HG02885 (cell line): ENCODE results near the gene NELFB.

ENCODE experiments used
- ATAC-seq: cut with Tn5 transposase; IDR thresholded peaks from one replicate; pipeline ENCODE4 v1.9.1; 2021; ENCODE audit warnings: mild to moderate bottlenecking; ENCODE audit not compliant: unreplicated experiment, poor library complexity

Gene NELFB

DNA sequence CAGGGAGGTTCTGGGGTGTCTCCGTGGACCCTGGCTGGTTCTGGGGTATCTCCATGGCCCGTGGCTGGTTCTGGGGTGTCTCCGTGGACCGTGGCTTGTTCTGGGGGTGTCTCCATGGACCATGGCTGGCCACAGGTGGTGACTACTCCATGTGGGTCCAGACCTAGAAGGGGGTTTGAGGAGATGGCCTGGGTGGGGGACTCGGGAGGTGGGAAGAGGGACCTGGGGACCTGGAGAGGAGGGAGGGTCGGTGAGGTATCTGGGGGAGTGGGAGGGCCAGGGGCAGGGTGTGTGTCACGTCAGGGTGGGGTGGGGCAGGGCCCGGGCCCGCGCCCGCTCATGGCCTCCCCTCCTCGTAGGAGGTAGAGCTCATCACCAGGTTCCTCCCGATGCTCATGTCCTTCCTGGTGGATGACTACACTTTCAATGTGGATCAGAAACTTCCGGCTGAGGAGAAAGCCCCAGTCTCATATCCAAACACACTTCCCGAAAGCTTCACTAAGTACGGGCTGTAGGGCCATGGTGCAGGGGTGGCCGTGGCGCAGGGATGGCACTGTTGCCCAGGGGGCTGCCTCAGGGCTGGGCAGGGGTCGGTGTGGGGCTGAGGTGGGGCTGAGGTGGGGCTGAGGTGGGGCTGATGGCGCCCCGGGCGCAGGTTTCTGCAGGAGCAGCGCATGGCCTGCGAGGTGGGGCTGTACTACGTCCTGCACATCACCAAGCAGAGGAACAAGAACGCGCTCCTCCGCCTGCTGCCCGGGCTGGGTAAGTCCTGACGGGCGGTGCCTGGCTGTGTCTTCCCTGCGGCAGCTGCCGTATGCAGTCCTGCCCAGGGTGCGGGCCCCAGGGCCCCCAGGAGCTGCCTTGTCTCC, 11.7 kb downstream of the NELFB start:
- no peak for ATAC-seq

DNA sequence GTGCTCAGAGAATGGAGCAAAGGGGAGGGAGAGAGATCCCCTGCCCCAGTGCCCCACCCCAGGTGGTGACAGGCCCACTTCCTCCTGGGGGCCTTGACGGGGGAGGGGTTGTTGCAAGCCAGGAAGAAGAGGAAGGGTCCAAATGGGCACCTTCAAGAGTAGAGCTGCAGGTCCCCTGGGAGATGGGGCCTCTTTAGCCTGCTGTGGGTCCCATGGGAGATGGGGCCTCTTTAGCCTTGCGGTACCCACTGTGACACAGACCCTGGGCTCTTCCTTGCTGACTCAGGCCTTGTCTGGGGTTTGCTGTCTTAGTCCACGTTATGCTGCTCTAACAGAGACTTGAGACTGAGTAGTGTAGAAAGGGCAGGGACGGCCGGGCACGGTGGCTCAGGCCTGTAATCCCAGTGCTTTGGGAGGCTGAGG, 12.8 kb downstream of the NELFB start:
- ATAC-seq, result no peak

DNA sequence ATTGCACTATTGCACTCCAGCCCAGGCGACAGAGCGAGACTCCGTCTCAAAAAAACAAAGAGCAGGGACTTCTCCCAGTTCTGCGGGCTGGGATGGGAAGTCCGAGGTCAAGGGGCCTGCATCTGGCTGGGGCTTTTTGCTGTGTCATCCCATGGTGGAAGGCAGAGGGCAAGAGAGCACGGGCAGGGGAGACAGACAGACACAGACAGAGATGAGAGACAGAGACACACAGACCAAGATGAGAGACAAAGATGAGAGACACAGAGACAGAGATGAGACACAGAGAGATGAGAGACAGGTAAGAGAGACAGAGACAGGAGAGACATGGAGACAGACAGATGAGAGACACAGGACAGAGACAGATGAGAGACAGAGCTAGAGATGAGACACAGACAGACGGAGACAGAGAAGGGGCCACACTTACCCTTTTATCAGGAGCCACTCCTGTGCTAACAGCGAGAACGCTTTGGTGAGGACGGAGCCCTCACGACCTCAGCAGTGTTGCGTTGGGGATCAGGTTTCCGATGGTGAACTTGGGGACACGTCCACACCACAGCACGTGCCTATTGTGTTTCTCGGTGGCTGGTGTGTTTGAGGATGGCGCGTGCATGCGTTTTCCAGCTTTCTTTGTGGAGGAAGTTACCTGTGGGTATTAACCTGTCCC, 13.5 kb downstream of the NELFB start:
- no peak for ATAC-seq

DNA sequence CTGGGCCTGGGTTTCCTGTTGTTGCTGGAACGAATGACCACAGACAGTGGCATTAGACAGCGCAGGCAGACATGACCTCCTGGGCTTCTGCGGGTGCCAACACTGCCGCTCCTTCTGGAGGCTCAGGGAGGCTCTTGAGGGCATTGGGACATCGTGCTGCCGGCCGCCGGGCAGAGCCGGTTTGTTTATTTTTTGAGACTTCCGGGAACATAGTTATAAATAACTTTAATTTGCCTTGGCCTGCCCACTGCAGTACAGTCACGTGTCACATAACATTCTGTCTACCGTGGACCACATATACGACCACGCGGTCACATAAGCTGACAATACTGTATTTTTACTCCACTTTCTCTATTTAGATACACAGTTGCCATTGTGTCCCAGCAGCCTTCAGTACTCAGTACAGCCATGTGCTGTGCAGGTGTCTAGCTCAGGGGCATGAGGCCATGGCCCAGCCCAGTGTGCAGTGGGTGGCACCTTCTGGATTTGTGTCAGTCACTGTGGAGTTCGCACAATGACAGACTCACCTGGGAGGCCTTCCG, 14.2 kb downstream of the NELFB start:
- ATAC-seq, result no peak

- ATAC-seq, result no peak
Observed at GRCh38 chr9:137270929-137271695, 16.0 kb downstream of the NELFB start.

- no peak for ATAC-seq
Observed at GRCh38 chr9:137271696-137272076, 16.6 kb downstream of the NELFB start.

DNA sequence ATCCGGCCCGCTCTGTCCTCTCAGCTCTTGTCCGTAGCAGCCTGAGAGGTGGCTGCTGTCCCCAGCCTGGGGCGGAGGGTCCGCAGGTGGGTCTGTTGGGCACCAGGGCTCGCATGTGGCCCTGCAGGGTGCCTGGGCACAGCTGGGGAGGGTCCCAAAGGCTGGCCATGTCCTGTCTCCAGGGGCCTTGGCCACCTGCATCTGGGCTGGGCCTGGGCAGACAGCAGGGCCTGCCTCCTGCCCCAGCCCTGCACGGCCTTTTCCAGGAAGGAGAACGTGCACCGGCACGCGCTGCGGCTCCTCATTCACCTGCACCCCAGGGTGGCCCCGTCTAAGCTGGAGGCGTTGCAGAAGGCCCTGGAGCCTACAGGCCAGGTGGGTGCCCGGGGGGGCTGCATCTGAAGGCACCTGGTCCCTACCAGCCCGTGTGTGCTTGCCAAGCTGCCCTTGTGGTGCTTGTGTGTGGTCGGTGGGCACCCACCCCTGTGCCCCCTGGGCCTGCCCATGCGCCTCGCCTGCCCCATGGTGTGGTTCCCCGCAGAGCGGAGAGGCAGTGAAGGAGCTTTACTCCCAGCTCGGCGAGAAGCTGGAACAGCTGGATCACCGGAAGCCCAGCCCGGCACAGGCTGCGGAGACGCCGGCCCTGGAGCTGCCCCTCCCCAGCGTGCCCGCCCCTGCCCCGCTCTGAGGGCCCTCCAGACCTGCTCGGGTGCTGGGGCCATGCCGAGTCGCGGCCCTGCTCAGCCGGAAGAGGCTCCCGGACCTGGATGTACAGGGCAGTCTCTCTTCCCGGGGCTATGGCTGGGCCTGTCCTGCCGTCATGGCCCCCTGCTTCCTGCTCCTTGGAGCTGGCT, 17.3 kb downstream of the NELFB start:
- no peak for ATAC-seq

DNA sequence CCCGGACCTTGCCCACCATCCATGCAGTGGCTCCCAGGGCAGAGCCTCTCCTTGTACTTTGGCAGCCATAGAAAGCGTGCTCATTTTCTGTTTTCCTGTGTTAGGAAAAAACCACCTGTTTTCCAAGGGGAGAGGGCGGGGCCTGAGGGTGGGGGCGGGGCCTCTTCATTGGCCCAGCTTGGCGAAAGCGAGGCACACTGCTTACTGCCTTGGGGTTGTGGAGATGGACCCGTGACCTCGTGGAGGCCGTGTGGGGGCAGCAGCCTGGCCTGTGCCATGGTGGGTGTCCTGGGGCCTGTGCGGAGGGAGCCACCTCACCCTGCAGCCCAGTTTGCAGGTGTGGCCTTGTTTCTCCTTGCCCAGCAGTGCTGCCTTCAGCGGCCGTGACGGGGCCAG, 18.0 kb downstream of the NELFB start:
- no peak for ATAC-seq

DNA sequence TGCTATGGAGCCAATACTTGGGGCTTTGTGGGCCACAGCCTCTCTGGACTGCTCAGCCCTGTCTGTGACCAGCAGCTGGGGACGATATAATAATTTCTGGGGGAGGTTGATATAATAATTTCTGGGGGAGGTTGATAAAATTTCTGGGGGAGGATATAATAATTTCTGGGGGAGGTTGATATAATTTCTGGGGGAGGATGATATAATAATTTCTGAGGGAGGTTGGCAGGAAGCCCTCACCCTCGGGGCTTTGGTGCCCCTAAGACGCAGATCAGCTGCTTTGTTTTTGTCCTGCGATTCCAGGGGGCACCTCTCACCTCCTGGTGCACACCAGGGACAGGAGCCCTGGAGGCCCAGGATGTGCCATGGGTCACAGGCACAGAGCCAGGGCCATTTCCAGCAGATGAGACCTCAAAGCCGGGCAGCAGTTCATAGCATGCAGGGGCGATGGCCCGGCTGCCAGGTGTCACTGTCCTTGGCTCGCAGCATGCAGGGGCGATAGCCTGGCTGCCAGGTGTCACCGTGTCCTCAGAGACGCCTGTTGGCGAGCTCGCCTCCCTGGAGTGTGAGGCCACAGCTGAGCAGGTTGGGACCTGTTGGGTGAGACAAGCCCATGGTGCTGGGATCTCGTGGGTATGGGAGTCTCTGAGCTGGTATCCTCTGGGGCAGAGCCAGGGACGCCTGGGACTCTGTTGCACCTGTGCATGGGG, 18.6 kb downstream of the NELFB start:
- no peak for ATAC-seq

DNA sequence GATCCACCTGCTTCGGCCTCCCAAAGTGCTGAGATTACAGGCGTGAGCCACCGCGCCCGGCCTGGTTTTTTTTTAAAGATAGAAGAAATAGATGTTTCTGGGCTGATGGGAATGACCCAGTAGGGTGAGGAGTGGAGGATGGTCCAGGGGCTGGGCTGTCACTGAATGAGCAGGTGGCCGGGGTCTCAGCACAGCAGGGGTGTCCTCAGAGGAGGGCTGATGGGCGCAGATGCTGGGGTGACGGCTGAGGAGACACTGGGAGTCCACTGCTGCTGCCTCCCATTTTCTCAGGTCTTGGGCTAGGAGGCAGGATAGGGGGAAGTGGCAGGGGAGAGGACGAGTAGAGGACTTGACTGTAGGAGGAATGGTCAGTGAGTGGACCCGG, 20.1 kb downstream of the NELFB start:
- no peak for ATAC-seq

DNA sequence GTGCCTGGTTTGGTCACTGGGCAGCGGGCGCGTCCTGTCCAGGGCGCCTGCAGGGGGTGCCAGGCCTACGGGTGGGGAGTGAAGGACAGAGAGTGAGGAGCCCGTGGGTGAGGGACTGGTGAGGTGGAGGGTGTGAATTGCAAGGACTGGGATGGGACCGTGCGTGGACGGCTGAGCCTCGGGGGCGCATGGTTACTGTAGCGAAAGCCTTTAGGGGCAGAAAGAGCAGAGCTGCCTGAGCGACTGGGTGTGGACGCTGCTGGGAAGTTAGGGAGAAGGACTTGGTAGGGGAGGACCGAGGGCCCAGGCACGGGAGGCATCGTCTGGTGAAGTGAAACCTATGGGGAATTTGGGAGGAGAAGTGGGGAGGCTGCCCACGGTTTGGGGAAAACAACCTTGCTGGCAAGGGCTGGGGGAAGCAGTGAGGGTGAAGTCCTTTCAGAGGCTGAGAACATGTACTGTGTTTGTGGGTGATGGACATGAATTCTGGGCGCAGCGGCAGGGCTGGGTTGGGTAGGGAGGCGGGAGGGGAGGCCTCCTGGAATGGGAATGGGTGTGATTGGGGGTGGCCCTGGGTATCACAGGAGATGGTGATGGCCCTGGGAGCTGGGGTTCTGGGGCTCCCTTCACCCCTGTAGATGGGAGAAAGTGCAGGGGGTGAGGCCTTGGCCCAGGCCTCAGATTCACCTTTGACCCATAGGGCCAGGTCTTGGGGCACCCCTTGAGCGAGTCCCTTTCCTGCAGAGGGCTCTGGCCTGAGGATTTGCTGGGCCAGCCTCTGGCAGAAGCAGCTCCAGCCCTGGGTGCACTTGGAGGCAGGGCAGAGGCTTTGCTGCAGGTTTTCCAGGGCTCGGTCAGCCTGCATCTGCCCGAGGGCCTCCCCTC, 20.7 kb downstream of the NELFB start:
- no peak for ATAC-seq

DNA sequence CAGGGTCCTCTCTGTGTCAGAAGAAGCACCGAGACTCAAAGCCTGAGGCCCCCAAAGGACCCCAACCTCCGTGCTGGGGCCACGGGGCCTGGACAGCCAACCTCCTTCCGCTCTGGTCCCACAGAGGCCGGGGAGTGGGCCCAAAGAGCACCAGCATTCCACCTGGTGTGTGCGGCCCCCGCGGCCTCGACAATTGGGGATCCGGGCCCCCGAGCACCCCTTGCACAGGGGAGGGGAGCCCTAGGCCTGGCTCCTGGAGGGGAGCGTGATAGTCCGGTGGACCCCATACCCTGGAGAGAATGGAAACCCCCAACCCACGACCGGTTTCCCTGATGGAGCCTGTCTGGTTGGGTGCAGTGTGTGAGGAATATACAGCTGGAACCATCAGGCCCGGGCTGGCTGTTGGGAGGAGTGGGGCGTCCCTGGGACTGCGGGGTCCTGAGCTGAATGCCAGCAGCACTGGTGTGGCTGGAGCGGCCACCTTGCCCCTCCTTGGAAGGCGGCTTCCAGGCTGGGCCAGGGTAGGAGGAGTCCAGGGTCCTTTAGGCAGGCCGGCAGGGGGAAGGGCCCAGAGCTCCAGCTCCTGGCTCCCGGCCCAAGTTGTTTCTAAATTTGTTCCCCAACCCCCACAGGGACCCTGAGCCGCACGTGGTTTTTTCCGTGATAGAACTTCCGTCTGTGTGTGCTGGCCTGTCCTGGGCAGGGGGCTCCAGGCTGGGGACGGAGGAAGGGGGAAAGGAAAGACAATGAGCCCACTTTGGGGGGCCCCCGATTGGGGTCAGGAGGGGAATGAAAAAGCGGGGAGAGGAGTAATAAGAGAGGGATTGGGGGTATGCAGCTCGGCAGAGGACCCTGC, 21.6 kb downstream of the NELFB start:
- ATAC-seq, result no peak

DNA sequence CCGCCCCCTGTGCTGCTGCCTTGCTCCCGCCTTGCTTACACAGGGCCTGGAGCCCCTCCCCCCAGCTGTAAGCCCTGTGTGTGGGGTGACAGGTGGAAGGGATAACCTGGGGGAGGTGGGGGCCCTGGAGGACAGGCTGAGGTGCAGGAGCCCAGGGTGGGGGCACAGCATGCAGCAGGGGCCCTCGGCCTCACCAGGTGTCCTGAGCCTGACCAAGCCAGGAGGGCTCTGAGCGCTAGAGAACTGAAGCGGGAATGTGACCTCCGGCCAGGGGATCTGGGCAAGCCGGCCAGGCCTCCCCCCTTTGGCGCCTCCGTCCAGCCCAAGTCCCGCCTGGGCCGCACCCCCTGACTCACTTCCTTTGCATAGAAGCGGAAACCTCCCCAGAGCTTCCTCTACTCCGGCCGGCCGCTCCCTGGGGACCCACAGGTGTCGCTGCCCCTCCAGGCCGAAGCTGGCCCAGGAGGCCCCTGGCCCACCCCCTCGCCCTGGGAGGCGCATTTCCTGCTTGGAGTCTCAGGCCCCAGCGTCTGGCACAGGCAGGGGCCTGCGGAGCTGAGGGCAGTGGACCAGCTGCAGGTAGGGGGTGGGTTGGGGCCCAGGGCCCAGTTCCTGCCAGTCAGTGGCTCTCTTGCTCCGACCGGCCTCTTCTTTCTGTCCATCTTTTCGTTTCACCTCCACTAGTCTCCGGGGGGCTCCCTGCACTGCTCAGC, 22.4 kb downstream of the NELFB start, which contains the start of gene TOR4A:
TOR4A (plus strand) TSS at position 398 of the 713 bp plus-strand sequence. CDS start 964 bp downstream, outside the sequence.
- peak; percentile 75 for ATAC-seq

- ATAC-seq, result no peak
Observed at GRCh38 chr9:137278061-137278701, 23.1 kb downstream of the NELFB start.

GRCh38 chr9:137278721-137279711, 23.9 kb downstream of the NELFB start:
- no peak for ATAC-seq
